Measurements from ENCODE around the gene VSIG8.
A peak's percentile ranks its signal among the peaks of the same experiment; 100 is the strongest.

DNA sequence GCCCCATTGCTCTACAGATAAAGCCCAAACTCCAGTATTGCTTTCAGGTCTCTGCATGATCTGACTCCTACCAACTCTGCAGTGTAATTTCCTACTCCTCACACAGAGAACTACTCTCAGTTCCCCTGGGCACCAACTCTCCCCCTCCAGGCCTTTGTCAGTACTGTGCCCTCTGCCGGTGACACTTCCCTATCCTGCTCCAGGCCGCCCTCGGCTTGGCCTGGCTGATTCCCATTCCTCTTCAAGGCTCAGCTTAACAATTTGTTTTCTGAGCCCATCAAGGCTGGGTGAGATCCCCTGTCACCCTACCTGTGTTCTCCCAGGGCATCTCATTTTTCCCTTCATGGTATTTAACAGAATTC lies 33.2 kb downstream of the VSIG8 start:
- TF ChIP-seq, protein P1, sequence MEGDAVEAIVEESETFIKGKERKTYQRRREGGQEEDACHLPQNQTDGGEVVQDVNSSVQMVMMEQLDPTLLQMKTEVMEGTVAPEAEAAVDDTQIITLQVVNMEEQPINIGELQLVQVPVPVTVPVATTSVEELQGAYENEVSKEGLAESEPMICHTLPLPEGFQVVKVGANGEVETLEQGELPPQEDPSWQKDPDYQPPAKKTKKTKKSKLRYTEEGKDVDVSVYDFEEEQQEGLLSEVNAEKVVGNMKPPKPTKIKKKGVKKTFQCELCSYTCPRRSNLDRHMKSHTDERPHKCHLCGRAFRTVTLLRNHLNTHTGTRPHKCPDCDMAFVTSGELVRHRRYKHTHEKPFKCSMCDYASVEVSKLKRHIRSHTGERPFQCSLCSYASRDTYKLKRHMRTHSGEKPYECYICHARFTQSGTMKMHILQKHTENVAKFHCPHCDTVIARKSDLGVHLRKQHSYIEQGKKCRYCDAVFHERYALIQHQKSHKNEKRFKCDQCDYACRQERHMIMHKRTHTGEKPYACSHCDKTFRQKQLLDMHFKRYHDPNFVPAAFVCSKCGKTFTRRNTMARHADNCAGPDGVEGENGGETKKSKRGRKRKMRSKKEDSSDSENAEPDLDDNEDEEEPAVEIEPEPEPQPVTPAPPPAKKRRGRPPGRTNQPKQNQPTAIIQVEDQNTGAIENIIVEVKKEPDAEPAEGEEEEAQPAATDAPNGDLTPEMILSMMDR (IDR thresholded peaks at IDR 0.05) = peak; percentile 18; the same call in 1 of the 2 replicates
- TF ChIP-seq NR2C2 (CRISPR knock-in tag; IDR thresholded peaks at IDR 0.05) = no peak
- no peak for TF ChIP-seq NFE2L1 (CRISPR knock-in tag; IDR thresholded peaks at IDR 0.05)
- no peak for TF ChIP-seq IRF2 (CRISPR knock-in tag; IDR thresholded peaks at IDR 0.05; ENCODE audit: borderline replicate concordance, low read depth)
- no peak for TF ChIP-seq ZNF138 (CRISPR knock-in tag; conservative IDR thresholded peaks at IDR 0.05)
- no peak for TF ChIP-seq SP1 (CRISPR knock-in tag; conservative IDR thresholded peaks at IDR 0.05)
